ENCODE results near the gene NSD2. TPM values are rescaled to one million over a fixed set of nuclear protein-coding genes. Genes with fewer than 3 reads are reported as not detected.

NSD2 gene
- total RNA-seq, 4 donors from 2014 or later, result 17.3 to 23.6 (median 19.4) TPM

DNA sequence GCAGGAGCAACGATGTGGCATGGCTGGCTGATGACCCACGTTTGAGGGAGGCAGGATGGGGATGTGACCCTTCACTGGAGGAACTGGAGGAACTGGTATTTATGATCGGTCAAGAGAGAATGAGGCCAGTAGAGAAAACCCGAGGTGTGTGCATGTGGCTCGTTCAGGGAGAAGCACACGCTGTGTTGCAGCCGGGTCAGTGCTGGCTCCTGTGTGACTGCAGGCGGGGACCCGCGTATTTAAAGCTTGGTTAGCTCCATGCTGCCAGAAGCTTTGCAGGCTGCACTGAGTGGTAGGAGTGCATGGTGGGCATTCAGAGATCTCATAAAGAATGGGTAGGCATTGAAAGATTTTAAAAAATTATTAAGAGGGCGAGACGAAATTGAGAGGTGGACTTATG, 85.4 kb downstream of the NSD2 start:
- 89% methylated on average over 12 of the region's 12 CpGs for WGBS, 2 donors

DNA sequence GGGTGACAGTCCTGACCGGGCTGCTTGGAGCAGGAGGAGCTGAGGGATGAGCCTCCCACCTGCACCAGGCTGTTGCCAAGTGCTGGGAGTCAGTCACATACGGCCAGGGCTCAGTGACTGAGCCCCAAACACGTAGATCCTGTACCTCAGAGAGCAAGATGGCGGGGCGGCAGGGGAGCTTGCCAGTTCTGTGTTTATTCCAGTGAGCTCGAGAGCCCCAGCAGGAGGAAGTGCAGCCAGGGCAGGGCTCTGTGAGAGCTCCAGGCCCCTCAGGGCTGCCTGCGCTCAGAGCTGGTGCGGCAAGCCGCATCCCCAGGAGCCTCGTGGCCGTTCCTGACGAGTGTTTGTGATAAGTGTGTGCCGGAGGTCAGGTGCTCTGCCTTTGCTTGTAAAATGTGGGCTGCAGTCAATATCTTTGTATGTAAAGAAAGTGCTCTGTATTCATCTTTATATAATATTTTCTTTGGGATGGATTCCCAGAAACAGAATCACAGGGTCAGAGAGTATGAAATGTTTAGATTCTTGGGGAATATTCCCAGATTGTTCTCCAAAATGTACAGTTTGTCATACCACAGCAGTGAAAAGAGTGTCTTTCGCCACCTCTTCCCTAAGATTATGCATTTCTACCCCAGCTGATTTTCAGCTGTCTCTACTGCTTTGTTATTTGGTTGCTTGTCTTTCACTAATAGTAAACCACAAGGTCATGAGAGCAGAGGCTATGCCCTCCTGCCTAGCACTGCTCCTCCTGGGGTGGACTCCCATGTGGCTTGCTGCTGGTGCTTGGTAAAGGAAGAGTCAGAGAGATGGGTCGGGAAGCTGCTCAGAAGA, 87.3 kb downstream of the NSD2 start:
- no peak for DNase-seq (ENCODE audit: low spot score in 2 of 2)
- 83 to 91% methylated on average over 14 to 15 of the region's 15 CpGs for WGBS, 2 donors
- intact Hi-C loops (cut with DNase I; ENCODE audit: low total_unique reads), result no loop called here
- no peak overlapping the region for H3K4me3 ChIP-seq (ENCODE audit: low read depth, poor library complexity, severe bottlenecking)
- no peak for TF ChIP-seq POLR2A (IDR thresholded peaks at IDR 0.05)
- TF ChIP-seq, protein P1, sequence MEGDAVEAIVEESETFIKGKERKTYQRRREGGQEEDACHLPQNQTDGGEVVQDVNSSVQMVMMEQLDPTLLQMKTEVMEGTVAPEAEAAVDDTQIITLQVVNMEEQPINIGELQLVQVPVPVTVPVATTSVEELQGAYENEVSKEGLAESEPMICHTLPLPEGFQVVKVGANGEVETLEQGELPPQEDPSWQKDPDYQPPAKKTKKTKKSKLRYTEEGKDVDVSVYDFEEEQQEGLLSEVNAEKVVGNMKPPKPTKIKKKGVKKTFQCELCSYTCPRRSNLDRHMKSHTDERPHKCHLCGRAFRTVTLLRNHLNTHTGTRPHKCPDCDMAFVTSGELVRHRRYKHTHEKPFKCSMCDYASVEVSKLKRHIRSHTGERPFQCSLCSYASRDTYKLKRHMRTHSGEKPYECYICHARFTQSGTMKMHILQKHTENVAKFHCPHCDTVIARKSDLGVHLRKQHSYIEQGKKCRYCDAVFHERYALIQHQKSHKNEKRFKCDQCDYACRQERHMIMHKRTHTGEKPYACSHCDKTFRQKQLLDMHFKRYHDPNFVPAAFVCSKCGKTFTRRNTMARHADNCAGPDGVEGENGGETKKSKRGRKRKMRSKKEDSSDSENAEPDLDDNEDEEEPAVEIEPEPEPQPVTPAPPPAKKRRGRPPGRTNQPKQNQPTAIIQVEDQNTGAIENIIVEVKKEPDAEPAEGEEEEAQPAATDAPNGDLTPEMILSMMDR (IDR thresholded peaks at IDR 0.05), result no peak

More for the DNA sequence above, 85.4 kb downstream of the NSD2 start:
- TF ChIP-seq, protein P1 (IDR thresholded peaks at IDR 0.05), result no peak
- TF ChIP-seq POLR2A (IDR thresholded peaks at IDR 0.05), result no peak
- no peak for DNase-seq (ENCODE audit: low spot score in 2 of 2)
- no peak overlapping the region for H3K4me3 ChIP-seq (ENCODE audit: low read depth, poor library complexity, severe bottlenecking)
- intact Hi-C loops (cut with DNase I; ENCODE audit: low total_unique reads), result no loop called here

DNA sequence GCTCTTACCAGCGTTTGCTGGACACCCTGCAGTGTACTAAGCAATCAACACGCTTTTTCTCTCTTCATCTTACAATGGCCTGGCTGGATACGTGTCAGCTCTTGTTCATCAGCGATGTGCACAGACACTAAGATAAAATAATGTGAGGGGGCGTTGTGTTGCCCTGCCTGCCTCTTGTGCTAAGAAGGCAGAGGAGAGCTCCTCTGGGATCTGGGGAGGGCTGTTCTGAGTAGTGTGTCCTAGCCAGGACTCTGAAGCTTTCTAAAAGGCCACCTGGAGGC, 87.9 kb downstream of the NSD2 start:
- 85 to 92% methylated on average over 5 of the region's 5 CpGs for WGBS, 2 donors

DNA sequence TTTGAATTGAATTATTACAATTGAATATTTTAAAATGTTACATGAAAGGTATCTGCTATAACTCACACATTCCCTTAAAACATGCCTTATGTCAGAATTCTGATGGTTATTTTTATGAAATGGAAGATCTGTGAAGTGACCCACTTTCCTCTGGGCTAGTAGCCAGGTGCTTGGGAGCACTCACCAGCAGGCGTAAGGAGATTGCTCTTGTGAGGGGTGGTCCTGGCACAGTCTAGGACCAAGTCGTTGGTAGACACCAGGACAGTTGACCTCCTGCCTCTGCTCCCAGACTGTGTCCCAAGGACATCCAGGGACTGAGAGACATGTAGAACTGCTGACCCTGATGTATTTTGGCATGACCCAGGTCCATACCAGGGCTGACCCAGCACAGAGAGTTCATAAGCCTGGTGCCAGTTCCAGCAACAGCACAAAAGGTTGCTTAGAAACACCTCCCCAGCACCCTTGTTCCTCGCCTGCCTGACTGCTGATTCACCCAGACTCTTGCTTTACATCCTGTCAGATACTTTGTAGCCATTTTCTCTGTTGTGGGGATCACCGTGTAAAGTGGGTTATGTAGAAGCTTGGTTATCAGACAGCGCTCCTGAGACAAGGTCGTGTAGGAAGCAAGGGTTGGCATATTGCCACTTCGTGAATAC, 89.1 kb downstream of the NSD2 start:
- intact Hi-C loops (cut with DNase I; ENCODE audit: low total_unique reads), result loop anchor here (5.0 kb wide), 1 partner anchor 283 kb away; no protein-coding TSS in a partner anchor
- 86% methylated on average over 7 of the region's 7 CpGs for WGBS, 2 donors

More for the DNA sequence above, 87.9 kb downstream of the NSD2 start:
- intact Hi-C loops (cut with DNase I; ENCODE audit: low total_unique reads), result no loop called here
- TF ChIP-seq, protein P1 (IDR thresholded peaks at IDR 0.05), result no peak
- no peak for TF ChIP-seq POLR2A (IDR thresholded peaks at IDR 0.05)
- no peak for DNase-seq (ENCODE audit: low spot score in 2 of 2)
- H3K4me3 ChIP-seq (ENCODE audit: low read depth, poor library complexity, severe bottlenecking), result no peak overlapping the region

DNA sequence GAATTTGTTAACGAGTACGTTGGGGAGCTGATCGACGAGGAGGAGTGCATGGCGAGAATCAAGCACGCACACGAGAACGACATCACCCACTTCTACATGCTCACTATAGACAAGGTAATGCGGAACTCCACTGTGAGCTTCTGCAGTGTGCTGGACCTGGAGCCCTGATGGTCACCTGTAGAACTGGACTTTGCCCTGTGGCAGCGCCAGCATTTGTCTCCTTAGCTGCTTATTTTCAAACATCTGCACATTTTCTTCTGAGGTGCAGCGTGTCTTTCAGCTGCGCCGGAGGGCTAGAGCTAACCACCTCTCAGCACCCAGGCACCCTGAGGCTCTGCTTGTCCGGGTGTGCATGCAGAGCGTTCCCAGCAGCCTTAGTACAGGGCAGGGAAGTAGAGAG, 89.8 kb downstream of the NSD2 start:
- H3K4me3 ChIP-seq (ENCODE audit: low read depth, poor library complexity, severe bottlenecking), result no peak overlapping the region
- no peak for DNase-seq (ENCODE audit: low spot score in 2 of 2)
- intact Hi-C loops (cut with DNase I; ENCODE audit: low total_unique reads), result loop anchor here (5.0 kb wide), 1 partner anchor 284 kb away; no protein-coding TSS in a partner anchor
- TF ChIP-seq POLR2A (IDR thresholded peaks at IDR 0.05), result no peak
- TF ChIP-seq, protein P1 (IDR thresholded peaks at IDR 0.05), result no peak
- WGBS, 2 donors, result 94 to 95% methylated on average over 15 of the region's 15 CpGs

More for the DNA sequence above, 89.1 kb downstream of the NSD2 start:
- no peak overlapping the region for H3K4me3 ChIP-seq (ENCODE audit: low read depth, poor library complexity, severe bottlenecking)
- DNase-seq (ENCODE audit: low spot score in 2 of 2), result no peak
- TF ChIP-seq, protein P1 (IDR thresholded peaks at IDR 0.05), result no peak
- TF ChIP-seq POLR2A (IDR thresholded peaks at IDR 0.05), result no peak
